Peyer's patch (tissue), 4 donors: ENCODE measurements around the gene LIPF. TPM values are rescaled to one million over a fixed set of nuclear protein-coding genes. Genes with fewer than 3 reads are reported as not detected.
"Not testable (repeated sequence)": the region's sequence is repeated elsewhere in the genome, so short reads cannot be mapped to it uniquely, and the experiment has no call there.

Experiments used
- DNase-seq, 3 donors: peaks; one replicate each; pipeline ENCODE4 v3.0.0-alpha.2; 2017 to 2019
- H3K27ac ChIP-seq, 4 donors: fragments of 200-600 bp; sonication (generic); one replicate each; pipeline ENCODE4 v1.5.1; 2016 to 2019
- H3K27me3 ChIP-seq, 2 donors: fragments of 200-600 bp; sonication (generic); one replicate each; pipeline ENCODE4 v1.5.1; 2019
- H3K36me3 ChIP-seq, 3 donors: fragments of 200-600 bp; sonication (generic); one replicate each; pipeline ENCODE4 v1.5.1; 2016 to 2019
- H3K4me1 ChIP-seq, 4 donors: fragments of 200-600 bp; sonication (generic); one replicate each; pipeline ENCODE4 v1.5.1; 2016 to 2019
- H3K4me3 ChIP-seq, 4 donors: fragments of 200-600 bp; sonication (generic); 1 replicate in 3 of 4; 2 replicates in 1 of 4; pipeline ENCODE4 v1.5.1; 2016 to 2019; ENCODE audit warnings: mild to moderate bottlenecking in 1 of 4
- H3K9me3 ChIP-seq, 4 donors: fragments of 200-600 bp; sonication (generic); one replicate each; pipeline ENCODE4 v1.5.1; 2016 to 2019; ENCODE audit warnings: mild to moderate bottlenecking in 1 of 4
- POLR2A ChIP-seq, 2 donors: fragments of 450-650 bp; IDR thresholded peaks; one replicate each; pipeline ENCODE4 v1.5.1; 2017; ENCODE audit warnings: antibody characterized with exemption in 2 of 2, mild to moderate bottlenecking in 2 of 2, moderate library complexity in 2 of 2
- total RNA-seq, 4 donors: library from RNA; depleted of rRNA; stranded (reverse); fragments of >200 nt; gene quantifications; one replicate each; pipeline ENCODE4 v1.1.0, GENCODE V29; 2016
- TF ChIP-seq, protein P1 (sequence below), 6 experiments: fragments of 450-650 bp in 4 of 6; fragments of 200-600 bp in 2 of 6; sonication (generic) in 1 of 6; IDR thresholded peaks; one replicate each; pipeline ENCODE4 v1.5.1; 2017 to 2019; ENCODE audit warnings: antibody characterized with exemption in 6 of 6, mild to moderate bottlenecking in 3 of 6, moderate library complexity in 1 of 6

Gene LIPF
- total RNA-seq, 4 donors from 2014 or later: not detected

DNA sequence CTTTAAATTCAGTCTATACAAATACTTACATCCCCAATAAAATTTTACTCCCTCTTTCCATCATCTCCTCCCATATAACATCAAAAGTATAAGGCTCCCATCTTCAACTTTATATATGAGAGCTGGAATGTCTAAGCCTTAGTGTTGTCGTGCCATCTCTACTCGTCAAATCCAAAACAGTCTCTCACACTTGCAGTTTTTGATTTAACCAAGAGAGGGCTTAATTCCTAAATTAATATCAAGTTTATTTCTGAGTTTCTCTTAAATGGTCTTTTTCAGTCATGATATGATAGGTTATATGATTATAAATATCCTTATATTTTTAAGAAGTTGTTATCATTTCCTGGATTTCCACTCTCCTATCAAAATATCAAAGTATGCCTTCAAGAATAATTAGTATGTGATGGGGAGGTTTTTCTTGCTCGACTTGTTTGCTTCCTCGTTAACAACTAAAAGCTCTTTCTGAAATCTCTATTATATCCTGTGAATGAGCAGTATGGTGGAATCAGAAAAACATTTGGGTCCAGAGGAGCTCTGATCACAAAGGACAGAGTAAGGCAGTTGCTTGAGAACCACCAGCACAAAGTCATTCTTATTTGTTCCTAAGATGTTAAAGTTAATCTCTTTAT is 29.3 kb downstream of the LIPF start:
- no peaks in the 10 kb centered on the region for H3K9me3 ChIP-seq
- no peak overlapping the region for H3K27ac ChIP-seq
- no peaks in the 10 kb centered on the region for H3K4me1 ChIP-seq
- no peak overlapping the region for H3K4me3 ChIP-seq
- no peaks in the 10 kb centered on the region for H3K36me3 ChIP-seq
- no peaks in the 10 kb centered on the region for H3K27me3 ChIP-seq
- DNase-seq: no peak
- no peak for TF ChIP-seq POLR2A (IDR thresholded peaks at IDR 0.05)
- TF ChIP-seq, protein P1, sequence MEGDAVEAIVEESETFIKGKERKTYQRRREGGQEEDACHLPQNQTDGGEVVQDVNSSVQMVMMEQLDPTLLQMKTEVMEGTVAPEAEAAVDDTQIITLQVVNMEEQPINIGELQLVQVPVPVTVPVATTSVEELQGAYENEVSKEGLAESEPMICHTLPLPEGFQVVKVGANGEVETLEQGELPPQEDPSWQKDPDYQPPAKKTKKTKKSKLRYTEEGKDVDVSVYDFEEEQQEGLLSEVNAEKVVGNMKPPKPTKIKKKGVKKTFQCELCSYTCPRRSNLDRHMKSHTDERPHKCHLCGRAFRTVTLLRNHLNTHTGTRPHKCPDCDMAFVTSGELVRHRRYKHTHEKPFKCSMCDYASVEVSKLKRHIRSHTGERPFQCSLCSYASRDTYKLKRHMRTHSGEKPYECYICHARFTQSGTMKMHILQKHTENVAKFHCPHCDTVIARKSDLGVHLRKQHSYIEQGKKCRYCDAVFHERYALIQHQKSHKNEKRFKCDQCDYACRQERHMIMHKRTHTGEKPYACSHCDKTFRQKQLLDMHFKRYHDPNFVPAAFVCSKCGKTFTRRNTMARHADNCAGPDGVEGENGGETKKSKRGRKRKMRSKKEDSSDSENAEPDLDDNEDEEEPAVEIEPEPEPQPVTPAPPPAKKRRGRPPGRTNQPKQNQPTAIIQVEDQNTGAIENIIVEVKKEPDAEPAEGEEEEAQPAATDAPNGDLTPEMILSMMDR (IDR thresholded peaks at IDR 0.05): peak in 2 of 6 experiments; percentile 8 to 9

GRCh38 chr10:88702848-88703597 is 38.8 kb downstream of the LIPF start:
- H3K36me3 ChIP-seq: no peaks in the 10 kb centered on the region
- peak in 1 of 3 donors; percentile 79 for DNase-seq
- H3K9me3 ChIP-seq: no peaks in the 10 kb centered on the region
- no peaks in the 10 kb centered on the region for H3K4me1 ChIP-seq
- H3K27ac ChIP-seq: peak overlapping the region in 2 of 4 donors; percentile 22 to 53
- H3K4me3 ChIP-seq: no peak overlapping the region
- H3K27me3 ChIP-seq: no peaks in the 10 kb centered on the region
- TF ChIP-seq, protein P1 (IDR thresholded peaks at IDR 0.05): no peak
- no peak for TF ChIP-seq POLR2A (IDR thresholded peaks at IDR 0.05)

DNA sequence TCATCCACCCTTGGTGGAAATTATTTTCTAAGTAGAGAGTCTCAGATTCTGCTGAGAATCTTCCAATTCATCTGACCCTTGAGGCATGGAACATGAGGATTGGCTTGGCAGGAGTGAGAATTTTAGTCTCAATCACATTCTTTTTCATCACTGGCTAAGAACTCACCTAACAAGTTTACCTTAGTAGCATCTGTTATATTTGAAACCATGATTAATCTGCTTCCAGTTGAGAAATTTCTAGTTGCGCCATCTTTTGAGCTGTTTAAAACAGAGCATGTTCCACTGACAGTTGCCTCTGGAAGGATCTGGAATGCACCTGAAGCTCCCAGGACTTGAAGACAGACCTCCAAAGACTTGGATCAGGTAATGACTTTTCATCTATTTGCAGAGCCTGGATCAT is 41.7 kb downstream of the LIPF start, which contains the start of gene LIPK:
Gene LIPK, plus strand, starts transcription at position 292 of the 400 bp plus-strand sequence. CDS start 18,295 bp downstream, outside the sequence.
- Histone ChIP-seq H3K4me1 (no peaks in the 10 kb centered on the region), H3K4me3 (no peak within 1 kb of the TSS), H3K9me3 (no peaks in the 10 kb centered on the region), H3K27me3 (no peaks in the 10 kb centered on the region), H3K36me3 (no peaks in the 10 kb centered on the region), H3K27ac (no peak within 1 kb of the TSS)
- no peak for TF ChIP-seq POLR2A (IDR thresholded peaks at IDR 0.05)
- TF ChIP-seq, protein P1 (IDR thresholded peaks at IDR 0.05): no peak
- DNase-seq: no peak

DNA sequence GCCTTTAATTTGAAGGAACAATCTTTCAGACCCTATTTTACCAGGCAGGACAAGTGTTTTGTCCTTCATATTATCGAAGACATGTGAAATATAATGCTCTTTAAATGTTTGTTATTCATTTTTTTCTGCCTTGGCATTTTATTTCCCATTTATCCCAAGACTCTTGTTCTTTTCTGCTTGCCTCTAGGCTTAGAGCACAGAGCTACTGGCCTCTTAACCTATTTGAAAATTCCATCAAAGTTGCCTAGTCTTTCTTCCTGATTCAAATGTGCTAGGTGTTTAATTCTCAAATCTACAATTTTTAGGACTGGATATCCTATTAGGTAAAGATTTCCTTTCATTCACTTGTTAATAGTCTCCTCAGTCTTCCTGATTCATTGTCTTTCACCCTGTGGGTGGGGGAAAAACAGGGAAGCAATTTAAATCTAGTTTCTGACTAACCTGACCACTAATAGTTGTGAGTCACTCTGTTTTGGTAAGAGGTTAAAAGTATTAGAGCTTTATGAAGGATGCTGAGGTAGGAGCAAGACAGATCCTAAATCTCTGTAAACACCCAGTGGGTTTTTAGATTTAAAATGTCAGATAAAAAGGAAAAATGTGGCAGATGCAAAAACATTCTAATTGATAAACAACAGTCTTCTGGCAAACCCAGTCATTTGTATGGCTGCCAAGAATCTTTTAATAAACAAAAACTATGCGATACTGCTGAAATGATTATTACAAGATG is 43.4 kb downstream of the LIPF start:
- H3K36me3 ChIP-seq: no peaks in the 10 kb centered on the region
- DNase-seq: no peak
- peak overlapping the region in 1 of 4 donors; percentile 54 for H3K27ac ChIP-seq
- no peaks in the 10 kb centered on the region for H3K27me3 ChIP-seq
- TF ChIP-seq POLR2A (IDR thresholded peaks at IDR 0.05): no peak
- TF ChIP-seq, protein P1 (IDR thresholded peaks at IDR 0.05): no peak
- H3K9me3 ChIP-seq: no peaks in the 10 kb centered on the region
- no peak overlapping the region for H3K4me3 ChIP-seq
- no peaks in the 10 kb centered on the region for H3K4me1 ChIP-seq

GRCh38 chr10:88709361-88709760 is 45.1 kb downstream of the LIPF start:
- not testable (repeated sequence) for H3K36me3 ChIP-seq, H3K27me3 ChIP-seq, H3K4me3 ChIP-seq, H3K4me1 ChIP-seq, H3K27ac ChIP-seq, H3K9me3 ChIP-seq, DNase-seq

DNA sequence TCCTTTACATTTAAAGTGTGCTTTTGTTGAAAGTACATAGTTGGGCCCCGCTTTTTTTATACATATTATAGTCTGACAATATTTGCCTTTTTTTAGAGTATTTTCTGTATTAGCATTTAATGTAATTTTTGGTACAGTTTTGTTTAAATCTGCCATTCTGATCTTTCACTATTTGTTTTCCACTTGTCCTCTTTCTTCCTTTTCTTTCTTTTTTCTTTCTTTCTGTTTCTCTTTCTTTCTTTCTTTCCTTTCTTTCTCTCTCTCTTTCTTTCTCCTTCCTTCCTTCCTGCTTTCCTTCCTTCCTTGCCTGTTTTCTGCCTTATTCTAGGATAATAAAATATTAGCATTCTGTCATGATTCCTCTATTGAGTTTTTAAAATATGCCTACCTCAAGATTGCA is 51.3 kb downstream of the LIPF start:
- Histone ChIP-seq H3K9me3 (no peaks in the 10 kb centered on the region), H3K4me1 (no peaks in the 10 kb centered on the region), H3K36me3 (no peaks in the 10 kb centered on the region), H3K4me3 (no peak overlapping the region), H3K27ac (no peak overlapping the region), H3K27me3 (no peaks in the 10 kb centered on the region)
- no peak for TF ChIP-seq POLR2A (IDR thresholded peaks at IDR 0.05)
- TF ChIP-seq, protein P1 (IDR thresholded peaks at IDR 0.05): no peak
- DNase-seq: no peak
